Gastrocnemius medialis (tissue), 4 donors: ENCODE measurements around the gene BMPR1B.

Experiments used
- POLR2A ChIP-seq, 2 donors: fragments of 450-650 bp; IDR thresholded peaks; one replicate each; pipeline ENCODE4 v1.6.1; 2017; ENCODE audit warnings: antibody characterized with exemption in 2 of 2, mild to moderate bottlenecking in 2 of 2, moderate library complexity in 2 of 2
- TF ChIP-seq, protein P1 (sequence below), 5 experiments: fragments of 450-650 bp in 3 of 5; fragments of 200-600 bp in 2 of 5; sonication (generic) in 2 of 5; IDR thresholded peaks in 4 of 5; conservative IDR thresholded peaks in 1 of 5; 1 replicate in 4 of 5; 2 replicates in 1 of 5; pipeline ENCODE4 v1.5.1; 2016 to 2019; ENCODE audit warnings: antibody characterized with exemption in 5 of 5, mild to moderate bottlenecking in 3 of 5, moderate library complexity in 3 of 5

DNA sequence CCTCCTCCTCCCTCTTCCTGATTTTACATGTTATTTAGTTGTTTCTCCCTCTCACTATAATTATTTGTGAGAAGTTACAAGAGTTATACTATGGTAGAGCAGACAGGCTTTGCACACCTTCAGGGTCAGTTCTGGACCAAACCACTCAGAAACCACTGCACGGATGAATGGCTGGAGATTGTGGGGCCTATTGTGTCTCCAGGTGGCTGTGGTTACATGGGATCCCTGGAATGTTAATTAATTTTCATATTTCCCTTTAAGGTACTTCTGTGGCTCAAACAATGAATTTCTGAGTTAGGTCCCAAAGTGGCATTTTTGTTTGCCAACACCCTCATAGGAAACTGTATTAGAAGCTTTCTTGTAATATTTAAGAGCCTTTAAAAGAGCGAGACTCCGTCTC is 151.9 kb downstream of the BMPR1B start:
- TF ChIP-seq, protein P1, sequence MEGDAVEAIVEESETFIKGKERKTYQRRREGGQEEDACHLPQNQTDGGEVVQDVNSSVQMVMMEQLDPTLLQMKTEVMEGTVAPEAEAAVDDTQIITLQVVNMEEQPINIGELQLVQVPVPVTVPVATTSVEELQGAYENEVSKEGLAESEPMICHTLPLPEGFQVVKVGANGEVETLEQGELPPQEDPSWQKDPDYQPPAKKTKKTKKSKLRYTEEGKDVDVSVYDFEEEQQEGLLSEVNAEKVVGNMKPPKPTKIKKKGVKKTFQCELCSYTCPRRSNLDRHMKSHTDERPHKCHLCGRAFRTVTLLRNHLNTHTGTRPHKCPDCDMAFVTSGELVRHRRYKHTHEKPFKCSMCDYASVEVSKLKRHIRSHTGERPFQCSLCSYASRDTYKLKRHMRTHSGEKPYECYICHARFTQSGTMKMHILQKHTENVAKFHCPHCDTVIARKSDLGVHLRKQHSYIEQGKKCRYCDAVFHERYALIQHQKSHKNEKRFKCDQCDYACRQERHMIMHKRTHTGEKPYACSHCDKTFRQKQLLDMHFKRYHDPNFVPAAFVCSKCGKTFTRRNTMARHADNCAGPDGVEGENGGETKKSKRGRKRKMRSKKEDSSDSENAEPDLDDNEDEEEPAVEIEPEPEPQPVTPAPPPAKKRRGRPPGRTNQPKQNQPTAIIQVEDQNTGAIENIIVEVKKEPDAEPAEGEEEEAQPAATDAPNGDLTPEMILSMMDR (IDR thresholded peaks at IDR 0.05 in 4 of 5, conservative IDR thresholded peaks at IDR 0.05 in 1 of 5) = no peak
- TF ChIP-seq POLR2A (IDR thresholded peaks at IDR 0.05) = no peak
